ENCODE data around the gene PHF23.

GRCh38 chr17:7218166-7218565 lies 21.1 kb downstream of the PHF23 start:
- no peak for TF ChIP-seq CTCF (IDR thresholded peaks at IDR 0.05)
- TF ChIP-seq POLR2A (IDR thresholded peaks at IDR 0.05) = no peak
